Keratinocyte (primary cell): ENCODE data around the gene FEM1B.

Source experiments
- CTCF ChIP-seq, 3 experiments: IDR thresholded peaks in 1 of 3; conservative IDR thresholded peaks in 1 of 3; optimal IDR thresholded peaks in 1 of 3; 2 replicates in 2 of 3; 3 replicates in 1 of 3; pipeline versions ENCODE3 to v1.5.1; 2011; ENCODE audit warnings: low read length in 3 of 3, mild to moderate bottlenecking in 3 of 3, moderate library complexity in 2 of 3, control low read depth in 1 of 3, inconsistent platforms in 1 of 3; ENCODE audit not compliant: insufficient read depth in 2 of 3; ENCODE audit errors: extremely low read depth in 1 of 3
- EZH2 ChIP-seq: IDR thresholded peaks from one replicate; pipeline ENCODE4 v1.6.1; 2012; ENCODE audit warnings: inconsistent platforms, mild to moderate bottlenecking, low read length, moderate library complexity

GRCh38 chr15:68244235-68244634 is 33.3 kb upstream of the FEM1B start:
- no peak for TF ChIP-seq CTCF (optimal IDR thresholded peaks at IDR 0.05 in 1 of 3, IDR thresholded peaks at IDR 0.05 in 1 of 3, conservative IDR thresholded peaks at IDR 0.05 in 1 of 3; ENCODE audit: extremely low read depth in 1 of 3, insufficient read depth in 2 of 3, low read length in 3 of 3)
- TF ChIP-seq EZH2: no peak
